Spinal cord (tissue), 10 donors: ENCODE measurements around the gene ZNF581. TPM values are rescaled to one million over a fixed set of nuclear protein-coding genes. Genes with fewer than 3 reads are reported as not detected.

ENCODE experiments used
- DNase-seq, 6 donors: peaks; one replicate each; pipeline versions ENCODE4 v3.0.0 to v3.0.0-alpha.2; 2013 to 2015; ENCODE audit warnings: low spot score in 6 of 6, low read depth in 4 of 6
- H3K27ac ChIP-seq: one replicate; pipeline ENCODE4 v1.5.1; 2013; ENCODE audit warnings: low read depth, low read length, control low read depth
- H3K27me3 ChIP-seq: one replicate; pipeline ENCODE4 v1.6.1; 2013; ENCODE audit warnings: low read length; ENCODE audit not compliant: control insufficient read depth, insufficient read depth
- H3K36me3 ChIP-seq: one replicate; pipeline ENCODE4 v1.6.1; 2013; ENCODE audit warnings: low read length; ENCODE audit not compliant: control insufficient read depth, insufficient read depth
- H3K4me1 ChIP-seq: one replicate; pipeline ENCODE4 v1.6.1; 2013; ENCODE audit warnings: low read length; ENCODE audit not compliant: control insufficient read depth, insufficient read depth
- H3K4me3 ChIP-seq: one replicate; pipeline ENCODE4 v1.5.1; 2013; ENCODE audit warnings: low read depth, low read length, control low read depth
- H3K9me3 ChIP-seq: one replicate; pipeline ENCODE4 v1.6.1; 2013; ENCODE audit warnings: low read length; ENCODE audit not compliant: control insufficient read depth, insufficient read depth
- WGBS: methylation state at CpG from one replicate; pipeline ENCODE4 v1.1.5; 2013; ENCODE audit warnings: missing lambda C conversion rate; ENCODE audit not compliant: insufficient coverage; 5-methylcytosine and 5-hydroxymethylcytosine counted together
- polyA plus RNA-seq, 2 donors: library from polyadenylated mRNA; unstranded; fragments of 120-200 nt; gene quantifications; one replicate each; pipeline ENCODE4 v1.2.1, GENCODE V29; 2013; ENCODE audit not compliant: insufficient read length in 2 of 2
- total RNA-seq, 2 donors: library from RNA; depleted of rRNA in 1 of 2; stranded (reverse); fragments of 120-200 nt in 1 of 2; fragments of >200 nt in 1 of 2; gene quantifications; one replicate each; pipeline versions ENCODE4 v1.2.3 to v1.2.4, GENCODE V29; 2013 to 2014
- donor health status: healthy.

The ZNF581 gene
- total and polyA plus RNA-seq, 4 donors, result 6.6 to 20.5 (median 14.8) TPM

GRCh38 chr19:55645512-55645881 lies 2.0 kb downstream of the ZNF581 start:
- Histone ChIP-seq H3K4me3 (no peak overlapping the region), H3K27me3 (no peaks in the 10 kb centered on the region), H3K27ac (no peak overlapping the region), H3K36me3 (peaks cover 45% of the 10 kb centered on the region), H3K4me1 (peaks cover 67% of the 10 kb centered on the region), H3K9me3 (no peaks in the 10 kb centered on the region)
- DNase-seq, result no peak
- 89% methylated on average over 4 of the region's 5 CpGs for WGBS

GRCh38 chr19:55646889-55647731 lies 3.7 kb downstream of the ZNF581 start:
- 47% methylated on average over 4 of the region's 14 CpGs for WGBS
- H3K9me3 ChIP-seq, result no peaks in the 10 kb centered on the region
- peaks cover 60% of the 10 kb centered on the region for H3K4me1 ChIP-seq
- H3K27me3 ChIP-seq, result no peaks in the 10 kb centered on the region
- peak overlapping the region; percentile 88 for H3K27ac ChIP-seq
- DNase-seq, result no peak
- H3K4me3 ChIP-seq, result peak overlapping the region; percentile 68
- H3K36me3 ChIP-seq, result peaks cover 61% of the 10 kb centered on the region

- Histone ChIP-seq H3K4me3 (peak within 1 kb of the TSS; percentile 68), H3K9me3 (no peaks in the 10 kb centered on the region), H3K36me3 (peaks cover 70% of the 10 kb centered on the region), H3K27me3 (no peaks in the 10 kb centered on the region), H3K27ac (peak within 1 kb of the TSS; percentile 88), H3K4me1 (peaks cover 56% of the 10 kb centered on the region)
- under 1% methylated on average over 71 of the region's 87 CpGs for WGBS
- DNase-seq, result peak in 5 of 6 donors; percentile 74 to 96 (median 80)
Observed at GRCh38 chr19:55647732-55648584, 4.5 kb downstream of the ZNF581 start, which contains the start of gene CCDC106. CCDC106 (plus strand) TSS chr19:55648212; CDS start chr19:55649047, 835 bp downstream.

GRCh38 chr19:55648585-55649267 lies 5.3 kb downstream of the ZNF581 start:
- peaks cover 57% of the 10 kb centered on the region for H3K4me1 ChIP-seq
- no peak for DNase-seq
- peak overlapping the region; percentile 40 for H3K27ac ChIP-seq
- peak overlapping the region; percentile 68 for H3K4me3 ChIP-seq
- WGBS, result 17% methylated on average over 17 of the region's 25 CpGs
- peaks cover 73% of the 10 kb centered on the region for H3K36me3 ChIP-seq
- no peaks in the 10 kb centered on the region for H3K9me3 ChIP-seq
- H3K27me3 ChIP-seq, result no peaks in the 10 kb centered on the region

- Histone ChIP-seq H3K27ac (no peak overlapping the region), H3K27me3 (no peaks in the 10 kb centered on the region), H3K36me3 (peaks cover 67% of the 10 kb centered on the region), H3K9me3 (no peaks in the 10 kb centered on the region), H3K4me3 (peak overlapping the region; percentile 68), H3K4me1 (peaks cover 50% of the 10 kb centered on the region)
- 87% methylated on average over 17 of the region's 17 CpGs for WGBS
- no peak for DNase-seq
Observed at GRCh38 chr19:55649268-55650125, 6.0 kb downstream of the ZNF581 start.

GRCh38 chr19:55650126-55650557 lies 6.7 kb downstream of the ZNF581 start:
- no peak for DNase-seq
- H3K36me3 ChIP-seq, result peaks cover 61% of the 10 kb centered on the region
- no peaks in the 10 kb centered on the region for H3K9me3 ChIP-seq
- H3K4me1 ChIP-seq, result peaks cover 43% of the 10 kb centered on the region
- 93% methylated on average over 4 of the region's 4 CpGs for WGBS
- no peak overlapping the region for H3K27ac ChIP-seq
- H3K27me3 ChIP-seq, result no peaks in the 10 kb centered on the region
- no peak overlapping the region for H3K4me3 ChIP-seq

- H3K27ac ChIP-seq, result no peak overlapping the region
- WGBS, result 90% methylated on average over 17 of the region's 17 CpGs
- H3K4me1 ChIP-seq, result peaks cover 42% of the 10 kb centered on the region
- H3K4me3 ChIP-seq, result no peak overlapping the region
- H3K27me3 ChIP-seq, result no peaks in the 10 kb centered on the region
- H3K9me3 ChIP-seq, result no peaks in the 10 kb centered on the region
- H3K36me3 ChIP-seq, result peaks cover 56% of the 10 kb centered on the region
- DNase-seq, result no peak
Observed at GRCh38 chr19:55650602-55651230, 7.3 kb downstream of the ZNF581 start.

- H3K4me1 ChIP-seq, result peaks cover 42% of the 10 kb centered on the region
- peaks cover 52% of the 10 kb centered on the region for H3K36me3 ChIP-seq
- DNase-seq, result no peak
- no peak overlapping the region for H3K27ac ChIP-seq
- no peaks in the 10 kb centered on the region for H3K27me3 ChIP-seq
- no peak overlapping the region for H3K4me3 ChIP-seq
- 92% methylated on average over 6 of the region's 18 CpGs for WGBS
- no peaks in the 10 kb centered on the region for H3K9me3 ChIP-seq
Observed at GRCh38 chr19:55651236-55651635, 7.8 kb downstream of the ZNF581 start.
